Measurements from ENCODE around the gene PROB1.
"Not testable (repeated sequence)": the region's sequence is repeated elsewhere in the genome, so short reads cannot be mapped to it uniquely, and the experiment has no call there.

Gene PROB1

GRCh38 chr5:139391570-139392323 is 3.2 kb downstream of the PROB1 start:
- no peak for DNase-seq

DNA sequence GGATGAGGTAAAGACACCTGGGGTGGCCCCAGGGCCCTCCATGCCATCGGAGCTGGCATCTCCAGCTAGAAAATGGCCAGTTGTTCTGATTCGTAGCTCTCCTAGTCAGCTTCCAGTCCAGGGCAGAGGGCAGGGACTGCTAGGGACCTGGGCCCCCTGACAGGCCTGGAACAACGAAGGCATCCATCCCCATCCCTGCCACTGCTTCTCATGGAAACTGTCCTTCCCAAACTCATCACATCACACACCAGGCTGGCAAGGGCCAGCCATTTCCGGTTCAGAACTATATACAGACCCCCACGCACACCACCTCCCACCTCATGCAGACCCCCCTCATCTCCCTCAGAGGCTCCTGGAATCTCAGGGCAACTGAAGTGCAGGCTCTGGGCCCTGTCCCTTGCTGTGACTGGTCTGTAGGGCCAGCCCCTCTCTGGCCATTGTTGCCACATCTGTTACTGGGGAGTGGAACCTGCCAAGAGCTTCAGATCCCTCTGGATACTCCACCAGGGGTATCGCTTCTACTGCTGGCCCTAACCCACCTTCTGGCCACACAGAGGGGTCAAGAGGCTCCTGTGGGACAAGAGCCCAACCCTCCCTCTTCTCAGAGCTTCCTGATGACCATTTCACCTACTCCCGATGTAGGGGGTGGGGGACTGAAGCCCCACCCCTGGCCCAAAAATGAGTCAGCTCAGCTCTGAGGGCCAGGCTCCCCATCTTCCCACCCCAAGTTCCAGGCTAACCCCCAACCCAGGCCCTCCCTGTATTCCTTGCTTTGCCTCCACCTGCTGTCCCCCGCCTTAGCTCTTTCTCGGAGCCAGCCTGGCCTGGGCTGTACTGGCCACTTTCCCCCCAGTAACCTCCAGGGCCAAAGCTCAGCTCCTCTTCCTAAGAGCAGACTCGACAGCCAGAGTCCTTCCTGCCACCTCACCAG is 4.0 kb downstream of the PROB1 start:
- DNase-seq = no peak

GRCh38 chr5:139389701-139390638 is 4.9 kb downstream of the PROB1 start, which contains the start of gene MZB1:
TSS of gene MZB1 (minus strand) at chr5:139389913. CDS start at chr5:139389856, 57 bp downstream.
- no peak for DNase-seq

DNA sequence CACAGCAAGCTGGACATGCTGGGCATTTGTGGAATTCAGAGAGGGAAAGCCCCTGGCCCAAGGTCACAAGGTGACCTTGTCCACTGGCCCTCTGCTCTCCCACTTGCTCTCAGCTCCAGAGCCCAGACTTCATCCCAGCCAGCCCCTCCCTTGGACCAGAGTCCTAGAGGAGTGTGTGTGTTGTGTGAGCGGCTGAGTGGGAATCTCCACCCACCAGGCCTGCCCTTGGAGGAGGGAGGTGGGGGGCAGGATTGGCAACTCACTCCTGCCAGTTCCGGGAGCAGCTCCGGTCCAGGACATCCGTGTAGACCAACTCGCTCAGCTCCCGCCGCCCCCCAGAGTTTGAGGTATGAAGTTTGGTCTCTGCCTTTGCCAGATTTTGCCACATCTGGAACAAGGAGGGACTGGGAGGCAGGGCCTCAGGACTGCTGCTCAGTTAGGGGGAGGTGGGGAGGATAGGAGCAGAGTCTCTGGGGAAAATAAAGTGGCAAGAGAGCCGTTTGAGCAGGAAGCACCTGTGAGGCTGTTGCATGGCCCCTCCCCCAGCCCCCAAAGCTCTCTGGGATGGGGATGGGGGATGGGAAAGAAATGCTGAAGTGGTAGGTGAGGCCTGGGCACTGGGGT is 6.6 kb downstream of the PROB1 start:
- DNase-seq = no peak

GRCh38 chr5:139387611-139388197 is 7.2 kb downstream of the PROB1 start:
- no peak for DNase-seq

DNA sequence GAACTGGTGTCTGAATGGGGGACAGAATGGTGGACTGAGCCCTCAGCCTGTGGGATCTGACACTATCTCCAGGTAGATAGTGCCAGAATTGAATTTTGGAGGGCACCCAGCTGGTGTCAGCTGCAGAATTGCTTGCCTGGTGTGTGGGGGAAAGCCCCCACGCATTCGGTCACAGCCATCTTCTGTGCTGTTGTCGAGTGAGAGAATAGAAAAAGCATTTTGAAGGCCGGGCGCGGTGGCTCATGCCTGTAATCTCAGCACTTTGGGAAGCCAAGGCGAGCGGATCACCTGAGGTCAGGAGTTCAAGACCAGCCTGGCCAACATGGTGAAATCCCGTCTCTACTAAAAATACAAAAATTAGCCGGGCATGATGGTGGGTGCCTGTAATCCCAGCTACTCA is 7.9 kb downstream of the PROB1 start:
- DNase-seq = not testable (repeated sequence)

- no peak for DNase-seq
These were observed 8.9 kb downstream of the PROB1 start for GRCh38 chr5:139386050-139386438.

DNA sequence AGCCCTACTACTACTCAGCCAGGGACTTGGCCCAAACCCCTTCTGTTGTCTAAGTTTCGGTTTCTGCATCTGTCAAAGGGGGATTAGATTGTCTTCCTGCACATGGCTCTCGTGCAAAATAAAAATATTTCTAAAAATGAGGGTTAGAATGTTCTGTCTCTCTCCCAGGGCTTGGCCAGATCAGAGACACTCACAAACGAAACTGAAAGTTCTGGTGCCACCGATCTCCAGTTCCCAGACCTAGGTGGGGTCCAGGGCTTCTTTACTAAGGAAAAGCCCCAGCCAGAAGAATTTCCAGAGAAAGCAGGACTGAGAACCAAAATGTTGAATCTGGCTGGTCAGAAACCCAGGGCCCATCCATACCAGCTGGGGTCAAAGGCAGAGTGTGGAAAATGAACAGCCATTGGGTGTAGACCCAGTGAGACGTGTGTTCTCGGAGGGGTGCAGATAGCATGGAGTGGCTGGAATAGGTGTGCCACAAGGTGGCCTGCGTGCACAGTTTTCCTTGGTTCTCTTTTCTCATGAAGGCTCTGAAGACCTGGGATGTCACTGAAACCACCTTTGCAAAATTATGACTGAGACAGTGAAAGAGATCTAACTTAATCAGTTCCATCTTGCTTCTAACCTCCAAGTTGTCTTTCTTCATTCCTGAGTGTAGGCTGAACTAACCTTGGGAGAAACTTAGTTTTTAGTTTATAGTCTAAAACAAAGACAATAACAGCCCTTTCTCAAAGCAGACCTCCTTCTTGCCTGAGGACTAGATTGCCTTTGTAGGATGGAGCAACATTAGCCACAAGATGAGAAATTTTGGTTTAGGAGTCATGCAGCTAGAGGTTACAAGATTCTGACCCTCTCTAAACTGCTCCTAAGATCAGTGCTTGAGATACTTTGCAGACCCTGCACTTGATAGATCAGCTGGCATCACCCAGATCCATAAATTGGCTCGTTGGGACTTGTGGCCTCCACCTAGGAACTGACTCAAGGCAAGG is 9.5 kb downstream of the PROB1 start:
- no peak for DNase-seq

DNA sequence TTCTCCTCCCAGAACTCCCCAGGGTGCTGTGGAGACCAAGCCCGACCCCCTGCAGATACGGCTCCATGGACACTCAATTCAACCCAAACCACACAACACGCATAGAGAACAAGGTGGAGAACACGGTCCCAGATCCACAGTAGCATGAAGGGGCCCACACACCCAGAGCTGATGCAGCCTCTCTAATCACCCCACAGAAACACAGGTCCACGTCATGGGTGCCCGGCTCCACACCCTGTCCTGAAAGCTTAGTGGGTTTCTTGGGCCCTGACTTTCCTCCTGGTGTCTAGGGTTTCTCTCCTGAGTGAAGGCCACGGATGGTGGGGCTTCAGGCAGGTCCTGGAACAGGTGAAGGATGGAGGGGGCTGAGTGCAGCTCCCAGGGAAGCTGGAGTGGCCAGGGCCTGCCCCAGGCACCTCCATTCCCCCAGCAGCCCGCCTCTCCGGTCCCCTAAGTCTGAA is 10.3 kb downstream of the PROB1 start:
- DNase-seq = no peak

- DNase-seq = no peak
These were observed 10.8 kb downstream of the PROB1 start for GRCh38 chr5:139383993-139384590.

DNA sequence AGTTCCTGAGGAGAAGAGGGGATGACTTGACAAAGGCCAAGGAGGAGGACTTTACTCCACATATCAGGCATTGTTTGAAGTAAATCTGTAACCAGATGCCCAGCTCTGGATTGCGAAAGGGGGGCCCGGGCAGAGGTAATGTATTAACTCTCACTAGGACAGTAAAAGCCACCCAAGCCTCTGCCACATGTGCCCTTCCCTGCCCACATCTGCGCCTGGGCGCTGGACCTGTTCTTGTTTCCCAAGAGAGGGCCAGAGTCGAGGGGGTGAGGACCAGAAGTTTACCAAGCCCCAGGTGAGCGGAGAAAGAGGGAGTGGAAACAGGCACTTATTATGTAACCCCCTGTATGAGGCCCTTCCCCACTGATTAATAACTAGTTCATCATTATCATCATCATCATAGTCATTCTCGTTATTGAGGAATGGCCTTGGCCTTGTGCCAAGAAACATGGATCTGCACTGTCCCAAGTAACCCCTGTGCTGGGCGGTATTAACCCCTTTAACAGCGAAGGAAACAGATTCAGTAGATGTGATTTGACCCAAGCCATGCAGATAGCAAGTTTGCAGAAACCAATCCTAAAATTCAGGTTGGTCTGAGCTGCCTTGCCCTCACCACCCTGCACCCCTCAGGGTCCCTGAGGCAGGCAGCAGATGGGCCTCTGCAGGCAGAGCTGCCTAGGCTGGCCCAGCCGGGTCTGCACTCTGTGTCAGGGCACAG is 11.5 kb downstream of the PROB1 start, which contains the start of gene SLC23A1:
TSS of gene SLC23A1 (minus strand) at position 23 of the 718 bp plus-strand sequence. CDS start 44 bp downstream, outside the sequence.
- no peak for DNase-seq

GRCh38 chr5:139382807-139383206 is 12.1 kb downstream of the PROB1 start:
- DNase-seq = no peak

DNA sequence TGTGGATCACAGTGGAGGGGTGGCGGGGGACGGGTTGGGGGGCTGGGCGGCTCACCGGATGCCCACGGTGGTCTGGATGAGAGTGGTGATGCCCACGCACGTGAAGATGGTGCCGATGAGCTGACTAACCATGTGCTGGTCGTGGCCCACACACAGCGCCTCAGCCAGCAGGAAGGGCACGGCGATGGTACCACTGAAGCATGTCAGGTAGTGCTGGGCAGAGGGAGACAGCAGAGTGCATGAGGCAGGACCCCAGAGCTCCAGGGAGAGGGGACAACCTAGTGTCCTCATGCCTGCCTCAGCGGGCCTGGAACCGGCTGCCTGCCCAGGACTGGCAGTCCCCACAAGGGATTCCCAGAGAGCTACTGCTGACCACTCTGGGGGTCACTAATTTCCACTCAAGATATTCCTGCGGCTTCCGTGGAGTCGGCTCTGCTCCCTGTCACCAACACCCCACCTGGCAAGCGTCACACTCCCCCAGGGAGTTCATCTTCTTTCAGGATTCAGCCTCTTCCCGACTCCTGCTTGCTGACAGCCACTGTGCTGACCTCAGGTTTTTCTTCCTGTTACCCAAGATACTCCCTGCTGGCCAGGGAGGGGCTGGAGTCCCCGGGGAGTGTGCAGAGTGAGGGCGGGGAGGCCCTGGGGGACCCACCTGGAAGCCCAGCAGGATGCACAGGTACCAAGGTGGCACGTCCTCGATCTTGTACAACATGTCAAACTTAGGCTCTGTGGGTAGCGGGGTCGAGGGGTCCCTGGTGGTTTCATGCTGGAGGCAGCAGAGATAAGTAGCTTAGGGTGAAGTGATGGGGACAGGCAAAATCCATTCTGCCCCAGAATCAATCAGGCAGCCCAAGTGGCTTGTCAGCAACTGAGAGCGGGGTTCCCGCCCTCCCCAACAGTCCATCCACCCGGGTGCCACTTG is 12.8 kb downstream of the PROB1 start:
- no peak for DNase-seq

DNA sequence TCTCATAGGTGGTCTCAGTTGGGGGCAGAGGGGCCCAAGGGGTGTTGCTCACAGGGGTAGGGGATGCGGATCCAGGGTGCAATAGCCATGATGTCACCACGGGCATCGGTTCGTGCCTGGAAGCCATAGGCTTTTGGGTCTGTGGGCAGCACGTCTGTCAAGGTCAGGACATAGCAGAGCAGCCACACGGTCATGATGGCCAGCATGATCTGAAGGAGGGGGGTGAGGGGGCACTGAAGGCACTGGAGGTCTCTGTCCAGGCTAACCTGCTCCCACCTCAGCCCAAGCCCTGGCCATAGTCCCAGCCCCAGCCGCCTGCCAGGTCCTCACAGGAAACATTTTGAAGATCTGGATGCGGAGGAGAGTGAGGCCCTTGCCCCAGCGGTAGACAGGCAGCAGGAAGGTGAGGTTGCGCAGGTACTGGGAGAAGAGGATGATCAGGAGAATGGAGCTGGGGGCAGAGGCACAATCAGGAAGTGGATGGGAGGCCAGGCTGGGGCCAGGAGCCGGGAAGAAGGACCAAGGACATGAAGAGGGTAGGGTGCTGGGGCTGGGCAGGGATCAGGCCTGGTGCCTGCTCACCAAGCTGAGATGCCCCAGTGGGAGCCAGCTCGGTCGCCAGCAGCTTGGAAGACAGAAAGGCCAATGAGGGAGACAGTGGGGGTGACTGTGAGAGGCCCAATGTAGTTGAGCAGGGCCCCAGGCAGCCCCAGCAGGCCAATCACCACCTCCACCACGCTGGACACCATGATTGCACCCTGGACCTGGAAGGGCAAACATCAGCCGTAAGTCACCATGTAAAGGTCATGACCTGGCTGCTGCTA is 15.1 kb downstream of the PROB1 start:
- no peak for DNase-seq

- no peak for DNase-seq
These were observed 16.0 kb downstream of the PROB1 start for GRCh38 chr5:139378941-139379361.

DNA sequence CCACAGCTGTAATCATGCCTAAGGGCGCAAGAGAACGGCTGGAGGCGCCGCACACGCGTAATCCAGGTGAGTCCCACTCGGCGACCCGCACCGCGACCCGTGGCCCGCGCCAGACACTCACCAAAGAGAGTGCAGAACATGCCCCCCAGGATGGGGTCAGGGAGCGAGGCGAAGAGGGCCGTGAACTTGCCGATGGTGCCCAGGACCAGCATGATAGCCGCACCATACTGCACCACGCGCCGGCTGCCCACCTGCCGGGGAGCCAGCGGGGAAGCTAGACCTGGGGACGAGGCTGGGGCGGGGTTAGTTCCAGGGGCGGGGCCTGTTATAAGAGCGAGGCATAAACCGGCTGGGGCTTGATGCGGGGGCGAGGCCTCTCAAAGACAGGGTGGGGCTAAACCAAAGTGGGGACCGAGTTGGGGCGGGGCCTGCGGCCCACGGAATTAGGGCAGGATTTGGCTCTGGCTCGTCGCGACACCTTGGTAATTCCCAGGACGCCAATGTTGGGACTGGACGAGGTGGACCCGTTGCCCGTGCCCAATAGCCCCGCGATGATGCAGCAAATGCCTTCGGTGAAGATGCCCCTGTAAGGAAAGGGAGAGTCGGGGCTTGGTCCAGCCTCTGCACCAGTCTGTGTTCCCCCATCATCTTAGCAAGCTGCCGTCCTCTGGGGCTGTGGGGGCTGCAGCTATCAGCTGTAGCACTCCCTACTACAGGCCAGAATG is 16.6 kb downstream of the PROB1 start:
- no peak for DNase-seq
